ENCODE measurements around the gene ITGB5. TPM values are rescaled to one million over a fixed set of nuclear protein-coding genes. Genes with fewer than 3 reads are reported as not detected.

The ITGB5 gene
- total and polyA plus RNA-seq, 4 experiments from 2014 or later = 0.94 to 5.4 (median 3.4) TPM; not detected in 1

DNA sequence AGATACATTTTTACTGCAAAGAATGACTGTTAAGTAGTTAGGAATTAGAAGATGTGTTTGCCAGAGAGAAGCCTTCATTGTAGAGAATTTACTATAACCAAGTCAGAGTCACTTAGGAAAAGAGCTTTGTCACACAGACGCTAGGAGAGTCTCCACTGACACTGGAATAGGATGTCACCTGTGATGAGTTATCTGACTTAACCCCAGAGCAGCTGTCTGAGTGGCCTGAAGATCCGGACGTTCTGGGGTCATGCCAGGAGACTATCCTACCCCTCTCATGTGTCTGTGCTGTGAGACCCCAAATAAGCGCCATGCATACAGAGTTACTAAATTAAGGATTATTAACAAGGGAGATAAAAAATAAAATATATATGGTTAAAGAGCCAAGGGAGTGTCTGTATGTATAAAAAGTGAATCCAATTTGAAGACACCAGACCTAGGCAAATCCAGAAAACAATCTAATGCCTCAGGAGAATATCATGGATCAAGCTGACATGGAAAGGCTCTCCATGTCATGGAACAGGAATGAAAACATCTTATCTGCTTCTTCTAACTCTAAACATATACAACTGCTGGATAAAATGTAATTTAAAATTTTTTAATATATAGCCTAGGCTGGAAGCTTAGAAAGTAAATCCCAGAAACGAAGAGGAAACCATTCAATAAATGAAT, 43.5 kb downstream of the ITGB5 start:
- H3K4me3 Mint-ChIP-seq = no peak overlapping the region
- intact Hi-C loops (cut with micrococcal nuclease) = no loop called here
- no peak overlapping the region for H3K27ac Mint-ChIP-seq
- no peaks in the 10 kb centered on the region for H3K36me3 ChIP-seq (ENCODE audit: insufficient read depth, low read length)
- H3K9me3 ChIP-seq (ENCODE audit: control insufficient read depth in 1 of 2, low read length in 2 of 2) = no peaks in the 10 kb centered on the region
- POLR2A ChIA-PET (ENCODE audit: partially characterized antibody) = no interaction called here
- no peaks in the 10 kb centered on the region for H3K9me3 Mint-ChIP-seq
- peaks cover 0 to 11% of the 10 kb centered on the region in 2 donors for H3K27me3 Mint-ChIP-seq
- H3K4me1 Mint-ChIP-seq = no peaks in the 10 kb centered on the region
- no peak overlapping the region for H3K27ac ChIP-seq (ENCODE audit: low read depth, low read length)
- CTCF ChIA-PET (ENCODE audit: partially characterized antibody) = no interaction called here
- H3K4me1 ChIP-seq (ENCODE audit: insufficient read depth, low read length) = no peaks in the 10 kb centered on the region
- DNase-seq = no peak
- H3K36me3 Mint-ChIP-seq = no peaks in the 10 kb centered on the region
- H3K4me3 ChIP-seq (ENCODE audit: low read length in 2 of 2) = no peak overlapping the region
- no peaks in the 10 kb centered on the region for H3K27me3 ChIP-seq (ENCODE audit: insufficient read depth, low read length)

DNA sequence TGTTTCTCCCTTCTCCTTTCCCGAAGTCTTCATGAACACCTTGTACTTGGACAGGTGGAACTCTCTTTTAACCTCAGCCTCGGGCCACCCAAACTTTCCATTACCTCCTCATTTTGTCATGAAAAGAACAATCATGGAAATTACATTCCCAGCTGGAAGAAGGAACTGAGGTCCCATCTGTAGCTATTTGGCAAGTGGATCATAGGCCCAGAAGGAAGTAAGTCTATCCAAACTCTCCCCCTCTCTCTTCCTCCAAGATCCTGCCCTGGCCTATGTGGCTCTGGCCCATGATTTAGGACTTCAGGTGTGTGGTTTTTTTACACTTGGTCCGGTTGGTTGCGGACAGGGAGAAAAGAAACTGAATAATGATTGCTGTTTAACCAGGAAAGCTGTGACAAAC, 44.1 kb downstream of the ITGB5 start:
- Histone ChIP-seq H3K4me1 (ENCODE audit: insufficient read depth, low read length) (no peaks in the 10 kb centered on the region), H3K27ac (ENCODE audit: low read depth, low read length) (no peak overlapping the region), H3K27me3 (ENCODE audit: insufficient read depth, low read length) (no peaks in the 10 kb centered on the region), H3K4me3 (ENCODE audit: low read length in 2 of 2) (no peak overlapping the region), H3K36me3 (ENCODE audit: insufficient read depth, low read length) (no peaks in the 10 kb centered on the region), H3K9me3 (ENCODE audit: control insufficient read depth in 1 of 2, low read length in 2 of 2) (no peaks in the 10 kb centered on the region)
- no peaks in the 10 kb centered on the region for H3K4me1 Mint-ChIP-seq
- H3K27me3 Mint-ChIP-seq = peaks cover 0 to 11% of the 10 kb centered on the region in 2 donors
- POLR2A ChIA-PET (ENCODE audit: partially characterized antibody) = no interaction called here
- no peaks in the 10 kb centered on the region for H3K9me3 Mint-ChIP-seq
- intact Hi-C loops (cut with micrococcal nuclease) = no loop called here
- CTCF ChIA-PET (ENCODE audit: partially characterized antibody) = no interaction called here
- no peak overlapping the region for H3K27ac Mint-ChIP-seq
- no peak for DNase-seq
- no peak overlapping the region for H3K4me3 Mint-ChIP-seq
- H3K36me3 Mint-ChIP-seq = no peaks in the 10 kb centered on the region

GRCh38 chr3:124841517-124841916, 45.6 kb downstream of the ITGB5 start:
- no peak overlapping the region for H3K27ac Mint-ChIP-seq
- Histone ChIP-seq H3K4me3 (ENCODE audit: low read length in 2 of 2) (no peak overlapping the region), H3K4me1 (ENCODE audit: insufficient read depth, low read length) (peaks cover 14% of the 10 kb centered on the region), H3K27me3 (ENCODE audit: insufficient read depth, low read length) (no peaks in the 10 kb centered on the region), H3K36me3 (ENCODE audit: insufficient read depth, low read length) (no peaks in the 10 kb centered on the region), H3K27ac (ENCODE audit: low read depth, low read length) (no peak overlapping the region), H3K9me3 (ENCODE audit: control insufficient read depth in 1 of 2, low read length in 2 of 2) (no peaks in the 10 kb centered on the region)
- no peaks in the 10 kb centered on the region for H3K9me3 Mint-ChIP-seq
- intact Hi-C loops (cut with micrococcal nuclease) = no loop called here
- H3K4me1 Mint-ChIP-seq = peaks cover 2 to 14% (median 6%) of the 10 kb centered on the region in 4 donors
- H3K36me3 Mint-ChIP-seq = no peaks in the 10 kb centered on the region
- no peak overlapping the region for H3K4me3 Mint-ChIP-seq
- ChIA-PET POLR2A (ENCODE audit: partially characterized antibody) (no interaction called here), CTCF (ENCODE audit: partially characterized antibody) (interaction anchor here (0.6 kb wide), 1 partner anchor 81 kb away, joined by 3 read pairs; no protein-coding TSS in a partner anchor)
- DNase-seq = no peak
- peaks cover 0 to 11% of the 10 kb centered on the region in 2 donors for H3K27me3 Mint-ChIP-seq

GRCh38 chr3:124840331-124840730, 46.8 kb downstream of the ITGB5 start:
- H3K4me1 Mint-ChIP-seq = peaks cover 6 to 21% (median 12%) of the 10 kb centered on the region in 4 donors

DNA sequence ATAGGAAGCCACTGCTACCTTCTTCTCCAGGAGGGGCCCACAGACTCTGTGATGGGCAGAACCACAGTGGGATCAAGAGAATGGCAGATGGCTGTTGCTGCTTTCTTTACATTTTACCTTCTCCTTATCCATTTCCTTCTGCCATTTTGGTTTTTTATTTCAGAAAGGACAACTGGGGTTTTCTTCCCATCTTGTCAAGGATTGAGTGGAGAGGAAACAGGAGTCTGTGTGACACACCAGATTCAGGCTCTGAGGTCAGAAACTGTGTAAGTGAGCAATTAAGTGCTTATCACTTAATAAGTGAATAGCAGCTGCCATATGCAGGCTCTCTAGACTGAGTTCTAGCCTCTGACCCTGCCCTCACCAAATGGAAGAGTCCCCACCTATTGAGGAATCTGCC, 47.3 kb downstream of the ITGB5 start:
- intact Hi-C loops (cut with micrococcal nuclease) = no loop called here
- Mint-ChIP-seq H3K4me3 (no peak overlapping the region), H3K4me1 (peaks cover 10 to 26% (median 16%) of the 10 kb centered on the region in 4 donors), H3K27me3 (peaks cover 3 to 16% of the 10 kb centered on the region in 2 donors), H3K36me3 (no peaks in the 10 kb centered on the region), H3K9me3 (no peaks in the 10 kb centered on the region), H3K27ac (no peak overlapping the region)
- ChIA-PET POLR2A (ENCODE audit: partially characterized antibody) (no interaction called here), CTCF (ENCODE audit: partially characterized antibody) (no interaction called here)
- Histone ChIP-seq H3K4me3 (ENCODE audit: low read length in 2 of 2) (no peak overlapping the region), H3K4me1 (ENCODE audit: insufficient read depth, low read length) (peaks cover 30% of the 10 kb centered on the region), H3K27ac (ENCODE audit: low read depth, low read length) (no peak overlapping the region), H3K9me3 (ENCODE audit: control insufficient read depth in 1 of 2, low read length in 2 of 2) (no peaks in the 10 kb centered on the region), H3K36me3 (ENCODE audit: insufficient read depth, low read length) (no peaks in the 10 kb centered on the region), H3K27me3 (ENCODE audit: insufficient read depth, low read length) (no peaks in the 10 kb centered on the region)
- DNase-seq = no peak

More at GRCh38 chr3:124840331-124840730, 46.8 kb downstream of the ITGB5 start:
- H3K4me1 ChIP-seq (ENCODE audit: insufficient read depth, low read length) = peaks cover 26% of the 10 kb centered on the region
- Mint-ChIP-seq H3K27me3 (peaks cover 0 to 12% of the 10 kb centered on the region in 2 donors), H3K9me3 (no peaks in the 10 kb centered on the region), H3K36me3 (no peaks in the 10 kb centered on the region), H3K4me3 (no peak overlapping the region), H3K27ac (no peak overlapping the region)
- H3K27ac ChIP-seq (ENCODE audit: low read depth, low read length) = no peak overlapping the region
- intact Hi-C loops (cut with micrococcal nuclease) = no loop called here
- DNase-seq = no peak
- no peak overlapping the region for H3K4me3 ChIP-seq (ENCODE audit: low read length in 2 of 2)
- H3K9me3 ChIP-seq (ENCODE audit: control insufficient read depth in 1 of 2, low read length in 2 of 2) = no peaks in the 10 kb centered on the region
- no peaks in the 10 kb centered on the region for H3K27me3 ChIP-seq (ENCODE audit: insufficient read depth, low read length)
- H3K36me3 ChIP-seq (ENCODE audit: insufficient read depth, low read length) = no peaks in the 10 kb centered on the region
- CTCF ChIA-PET (ENCODE audit: partially characterized antibody) = no interaction called here
- POLR2A ChIA-PET (ENCODE audit: partially characterized antibody) = no interaction called here

GRCh38 chr3:124838963-124839362, 48.2 kb downstream of the ITGB5 start:
- no peaks in the 10 kb centered on the region for H3K9me3 Mint-ChIP-seq
- ChIA-PET POLR2A (ENCODE audit: partially characterized antibody) (no interaction called here), CTCF (ENCODE audit: partially characterized antibody) (no interaction called here)
- Histone ChIP-seq H3K4me3 (ENCODE audit: low read length in 2 of 2) (no peak overlapping the region), H3K9me3 (ENCODE audit: control insufficient read depth in 1 of 2, low read length in 2 of 2) (no peaks in the 10 kb centered on the region), H3K36me3 (ENCODE audit: insufficient read depth, low read length) (no peaks in the 10 kb centered on the region), H3K27me3 (ENCODE audit: insufficient read depth, low read length) (no peaks in the 10 kb centered on the region), H3K4me1 (ENCODE audit: insufficient read depth, low read length) (peaks cover 34% of the 10 kb centered on the region), H3K27ac (ENCODE audit: low read depth, low read length) (no peak overlapping the region)
- H3K4me3 Mint-ChIP-seq = no peak overlapping the region
- intact Hi-C loops (cut with micrococcal nuclease) = no loop called here
- H3K36me3 Mint-ChIP-seq = no peaks in the 10 kb centered on the region
- no peak for DNase-seq
- no peak overlapping the region for H3K27ac Mint-ChIP-seq
- H3K27me3 Mint-ChIP-seq = peaks cover 4 to 16% of the 10 kb centered on the region in 2 donors
- H3K4me1 Mint-ChIP-seq = peaks cover 13 to 32% (median 20%) of the 10 kb centered on the region in 4 donors

- ChIA-PET POLR2A (ENCODE audit: partially characterized antibody) (no interaction called here), CTCF (ENCODE audit: partially characterized antibody) (no interaction called here)
- no peak overlapping the region for H3K27ac ChIP-seq (ENCODE audit: low read depth, low read length)
- H3K4me3 Mint-ChIP-seq = peak overlapping the region in 1 of 8 donors; percentile 9
- H3K27me3 ChIP-seq (ENCODE audit: insufficient read depth, low read length) = no peaks in the 10 kb centered on the region
- intact Hi-C loops (cut with micrococcal nuclease) = no loop called here
- no peak overlapping the region for H3K4me3 ChIP-seq (ENCODE audit: low read length in 2 of 2)
- H3K27me3 Mint-ChIP-seq = peaks cover 4 to 14% of the 10 kb centered on the region in 2 donors
- H3K9me3 Mint-ChIP-seq = no peaks in the 10 kb centered on the region
- H3K9me3 ChIP-seq (ENCODE audit: control insufficient read depth in 1 of 2, low read length in 2 of 2) = no peaks in the 10 kb centered on the region
- H3K4me1 Mint-ChIP-seq = peaks cover 13 to 35% (median 24%) of the 10 kb centered on the region in 4 donors
- peak overlapping the region in 4 of 7 donors; percentile 10 to 67 (median 36) for H3K27ac Mint-ChIP-seq
- no peak for DNase-seq
- no peaks in the 10 kb centered on the region for H3K36me3 ChIP-seq (ENCODE audit: insufficient read depth, low read length)
- H3K36me3 Mint-ChIP-seq = no peaks in the 10 kb centered on the region
- H3K4me1 ChIP-seq (ENCODE audit: insufficient read depth, low read length) = peaks cover 34% of the 10 kb centered on the region
Observed at GRCh38 chr3:124837730-124838186, 49.4 kb downstream of the ITGB5 start.

Data from CD4-positive, alpha-beta memory T cell (primary cell).